Skeletal muscle tissue (tissue), 4 donors: Measurements from ENCODE around the gene EXOC4. TPM values are rescaled to one million over a fixed set of nuclear protein-coding genes. Genes with fewer than 3 reads are reported as not detected.
"Not testable (repeated sequence)": the region's sequence is repeated elsewhere in the genome, so short reads cannot be mapped to it uniquely, and the experiment has no call there.

Experiments
- H3K27ac ChIP-seq: one replicate; pipeline ENCODE4 v1.7.0; 2013; ENCODE audit warnings: mild to moderate bottlenecking, low read depth, low read length, inconsistent platforms
- H3K27me3 ChIP-seq, 3 donors: one replicate each; pipeline ENCODE4 v1.7.0; 2013; ENCODE audit warnings: low read length in 3 of 3; ENCODE audit not compliant: control insufficient read depth in 3 of 3, insufficient read depth in 3 of 3
- H3K36me3 ChIP-seq, 3 donors: one replicate each; pipeline ENCODE4 v1.7.0; 2013; ENCODE audit warnings: low read length in 3 of 3; ENCODE audit not compliant: control insufficient read depth in 3 of 3, insufficient read depth in 3 of 3
- H3K4me1 ChIP-seq, 3 donors: one replicate each; pipeline ENCODE4 v1.7.0; 2013; ENCODE audit warnings: low read length in 3 of 3, mild to moderate bottlenecking in 3 of 3; ENCODE audit not compliant: control insufficient read depth in 3 of 3, insufficient read depth in 3 of 3
- H3K4me3 ChIP-seq, 3 donors: one replicate each; pipeline ENCODE4 v1.7.0; 2013; ENCODE audit warnings: low read length in 3 of 3
- H3K9ac ChIP-seq, 3 donors: one replicate each; pipeline ENCODE4 v1.7.0; 2013; ENCODE audit warnings: low read length in 3 of 3, mild to moderate bottlenecking in 3 of 3, moderate library complexity in 2 of 3, low read depth in 1 of 3
- H3K9me3 ChIP-seq, 3 donors: one replicate each; pipeline ENCODE4 v1.7.0; 2013; ENCODE audit warnings: low read length in 3 of 3; ENCODE audit not compliant: control insufficient read depth in 3 of 3
- total RNA-seq: library from RNA; depleted of rRNA; stranded (reverse); fragments of >200 nt; gene quantifications from one replicate; pipeline ENCODE4 v1.2.3, GENCODE V29; 2014
- donor health status: Osteomylitis.

Gene EXOC4
- total RNA-seq = 129 TPM

- H3K36me3 ChIP-seq = no peaks in the 10 kb centered on the region
- peak within 1 kb of the TSS; percentile 90 for H3K27ac ChIP-seq
- H3K9me3 ChIP-seq = no peaks in the 10 kb centered on the region
- no peaks in the 10 kb centered on the region for H3K27me3 ChIP-seq
- H3K4me3 ChIP-seq = peak within 1 kb of the TSS; percentile 90 to 98 (median 92)
- H3K9ac ChIP-seq = peak within 1 kb of the TSS; percentile 93 to 99 (median 94)
- peaks cover 5 to 19% (median 8%) of the 10 kb centered on the region in 3 donors for H3K4me1 ChIP-seq
Measured at GRCh38 chr7:133252858-133253518, at the start of gene EXOC4. TSS of gene EXOC4 (plus strand) at chr7:133253078.

GRCh38 chr7:133203490-133203889, 49.4 kb upstream of the EXOC4 start:
- Histone ChIP-seq H3K4me1 (no peaks in the 10 kb centered on the region), H3K9ac (no peak overlapping the region), H3K36me3 (no peaks in the 10 kb centered on the region), H3K27ac (no peak overlapping the region), H3K9me3 (no peaks in the 10 kb centered on the region), H3K27me3 (peaks cover 0 to 3% (median 0%) of the 10 kb centered on the region in 3 donors), H3K4me3 (no peak overlapping the region)

- Histone ChIP-seq H3K9me3 (no peaks in the 10 kb centered on the region), H3K36me3 (no peaks in the 10 kb centered on the region), H3K27me3 (no peaks in the 10 kb centered on the region), H3K4me3 (no peak overlapping the region), H3K9ac (no peak overlapping the region), H3K4me1 (no peaks in the 10 kb centered on the region), H3K27ac (no peak overlapping the region)
Measured at GRCh38 chr7:133207687-133208086, 45.2 kb upstream of the EXOC4 start.

- H3K36me3 ChIP-seq, H3K9me3 ChIP-seq, H3K4me3 ChIP-seq, H3K27ac ChIP-seq, H3K27me3 ChIP-seq, H3K4me1 ChIP-seq, H3K9ac ChIP-seq: not testable (repeated sequence)
Measured at GRCh38 chr7:133210817-133211216, 42.1 kb upstream of the EXOC4 start.

- H3K4me3 ChIP-seq, H3K27me3 ChIP-seq, H3K9ac ChIP-seq, H3K36me3 ChIP-seq, H3K9me3 ChIP-seq, H3K27ac ChIP-seq, H3K4me1 ChIP-seq: not testable (repeated sequence)
Measured at GRCh38 chr7:133213772-133214171, 39.1 kb upstream of the EXOC4 start.

GRCh38 chr7:133217773-133218172, 35.1 kb upstream of the EXOC4 start:
- H3K36me3 ChIP-seq = no peaks in the 10 kb centered on the region
- no peak overlapping the region for H3K27ac ChIP-seq
- H3K9ac ChIP-seq = no peak overlapping the region
- no peaks in the 10 kb centered on the region for H3K27me3 ChIP-seq
- no peaks in the 10 kb centered on the region for H3K9me3 ChIP-seq
- no peak overlapping the region for H3K4me3 ChIP-seq
- H3K4me1 ChIP-seq = no peaks in the 10 kb centered on the region

- no peak overlapping the region for H3K27ac ChIP-seq
- no peaks in the 10 kb centered on the region for H3K9me3 ChIP-seq
- H3K4me3 ChIP-seq = no peak overlapping the region
- no peaks in the 10 kb centered on the region for H3K36me3 ChIP-seq
- H3K9ac ChIP-seq = no peak overlapping the region
- no peaks in the 10 kb centered on the region for H3K27me3 ChIP-seq
- no peaks in the 10 kb centered on the region for H3K4me1 ChIP-seq
Measured at GRCh38 chr7:133230591-133231194, 22.2 kb upstream of the EXOC4 start.

- no peaks in the 10 kb centered on the region for H3K4me1 ChIP-seq
- no peaks in the 10 kb centered on the region for H3K27me3 ChIP-seq
- H3K4me3 ChIP-seq = no peak overlapping the region
- H3K27ac ChIP-seq = no peak overlapping the region
- H3K9ac ChIP-seq = no peak overlapping the region
- no peaks in the 10 kb centered on the region for H3K36me3 ChIP-seq
- no peaks in the 10 kb centered on the region for H3K9me3 ChIP-seq
Measured at GRCh38 chr7:133233142-133233541, 19.7 kb upstream of the EXOC4 start.

GRCh38 chr7:133234961-133235875, 17.7 kb upstream of the EXOC4 start:
- no peaks in the 10 kb centered on the region for H3K9me3 ChIP-seq
- no peak overlapping the region for H3K27ac ChIP-seq
- no peak overlapping the region for H3K4me3 ChIP-seq
- no peaks in the 10 kb centered on the region for H3K4me1 ChIP-seq
- H3K27me3 ChIP-seq = no peaks in the 10 kb centered on the region
- H3K9ac ChIP-seq = no peak overlapping the region
- H3K36me3 ChIP-seq = no peaks in the 10 kb centered on the region

GRCh38 chr7:133237545-133237944, 15.3 kb upstream of the EXOC4 start:
- H3K27me3 ChIP-seq = no peaks in the 10 kb centered on the region
- H3K27ac ChIP-seq = no peak overlapping the region
- no peaks in the 10 kb centered on the region for H3K36me3 ChIP-seq

More at GRCh38 chr7:133237545-133237944, 15.3 kb upstream of the EXOC4 start:
- H3K9ac ChIP-seq = no peak overlapping the region
- H3K4me1 ChIP-seq = no peaks in the 10 kb centered on the region
- no peak overlapping the region for H3K4me3 ChIP-seq
- H3K9me3 ChIP-seq = no peaks in the 10 kb centered on the region
